GM11168 (cell line): ENCODE data around the gene HS3ST3B1.

Source experiments
- in situ Hi-C: fragments of 300-500 bp; cut with MboI; formaldehyde crosslinking; loops from one replicate; pipeline ENCODE4 v1.12.0; 2022; ENCODE audit warnings: low sequenced_read_pairs; ENCODE audit not compliant: unreplicated experiment

HS3ST3B1 gene

DNA sequence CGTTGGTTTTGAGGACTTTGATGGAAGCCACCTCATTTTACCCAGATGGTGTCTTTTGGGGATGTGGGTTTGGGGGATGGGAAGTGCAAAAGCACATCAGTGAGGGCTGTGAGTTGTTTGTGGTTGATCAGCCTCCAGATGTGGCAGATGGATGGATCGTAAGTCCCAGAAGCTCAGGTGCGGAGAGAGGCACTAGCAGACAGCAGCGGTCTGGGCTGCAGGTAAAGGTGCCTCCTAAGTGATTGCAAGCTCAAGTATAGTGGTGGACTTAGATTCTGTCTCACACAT is 18.0 kb downstream of the HS3ST3B1 start:
- in situ Hi-C loops: no loop called here

DNA sequence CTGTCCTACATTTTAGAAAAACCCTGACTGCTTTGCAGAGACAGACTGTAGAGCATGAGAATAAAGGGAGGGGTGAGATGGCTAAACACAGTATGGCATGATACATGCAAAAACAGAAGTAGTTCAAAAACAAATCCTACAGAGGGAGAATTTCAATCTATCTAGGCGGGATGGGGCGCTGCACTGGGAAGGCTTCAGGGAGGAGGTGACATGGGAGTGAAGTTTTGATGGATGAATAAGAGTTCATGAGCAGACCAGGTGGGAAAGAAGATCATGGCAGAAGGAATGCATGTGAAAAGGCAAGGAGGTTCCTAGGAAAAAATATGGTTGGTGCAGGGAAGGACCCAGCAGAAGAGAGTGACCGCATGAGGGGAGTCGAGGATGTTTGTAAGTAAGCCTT is 19.2 kb downstream of the HS3ST3B1 start:
- in situ Hi-C loops: no loop called here

DNA sequence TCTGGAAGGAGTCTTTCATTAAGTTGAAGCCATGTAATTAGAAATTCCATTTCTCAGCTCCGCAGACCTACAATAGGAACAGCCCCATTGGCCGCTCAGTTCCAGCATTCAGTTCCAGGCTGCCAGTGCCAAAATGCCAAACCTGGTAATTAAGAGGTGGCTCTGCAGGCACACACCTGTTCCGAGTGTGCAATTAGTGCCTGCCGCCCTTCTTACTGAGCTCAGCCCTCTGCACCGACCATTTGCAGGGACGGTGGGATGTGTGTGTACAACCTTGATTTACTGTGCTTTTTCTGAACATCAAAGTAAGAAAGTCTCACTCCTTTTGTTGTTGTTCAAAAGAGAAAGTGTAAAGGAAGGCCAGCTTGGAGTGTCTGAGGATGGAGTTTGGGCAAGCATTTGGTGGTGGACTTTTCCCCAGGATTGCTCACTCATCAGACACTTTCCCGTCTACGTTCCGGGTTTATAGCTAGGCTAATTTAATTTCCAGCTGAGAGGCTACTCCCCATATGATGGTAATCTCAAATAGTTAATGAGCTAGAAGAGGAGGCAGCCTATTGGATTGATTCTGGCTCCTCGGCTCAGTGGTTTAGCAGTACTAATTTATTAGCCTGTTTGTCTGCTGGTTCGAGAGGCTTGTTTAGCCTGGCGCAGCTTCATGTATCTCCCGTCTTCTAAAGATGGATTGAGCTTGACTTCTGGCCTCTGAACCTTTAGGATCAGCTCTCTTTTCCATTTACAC is 20.0 kb downstream of the HS3ST3B1 start:
- in situ Hi-C loops: no loop called here

DNA sequence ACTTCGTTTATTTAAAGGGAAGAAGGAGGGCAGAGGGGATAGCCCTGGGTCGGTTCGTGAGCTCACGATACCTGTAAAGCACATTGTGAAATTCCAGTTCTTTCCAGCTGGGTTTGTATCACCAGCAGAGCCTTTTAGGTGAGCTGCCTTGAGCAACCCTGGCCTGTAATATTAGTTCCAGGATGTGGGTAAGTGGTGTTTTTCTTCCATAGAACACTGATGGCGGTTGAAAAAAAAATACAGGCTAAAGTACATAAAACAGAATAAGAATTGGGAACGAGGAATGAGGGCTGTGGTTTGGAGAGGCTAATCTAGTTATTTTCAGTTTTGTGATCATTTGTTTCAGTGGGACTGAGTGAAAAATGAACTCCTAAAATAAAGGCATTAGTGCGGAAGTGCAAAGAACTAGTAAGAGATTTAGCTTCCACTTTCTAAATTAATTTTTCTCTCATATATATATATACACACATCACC is 20.6 kb downstream of the HS3ST3B1 start:
- in situ Hi-C loops: no loop called here

DNA sequence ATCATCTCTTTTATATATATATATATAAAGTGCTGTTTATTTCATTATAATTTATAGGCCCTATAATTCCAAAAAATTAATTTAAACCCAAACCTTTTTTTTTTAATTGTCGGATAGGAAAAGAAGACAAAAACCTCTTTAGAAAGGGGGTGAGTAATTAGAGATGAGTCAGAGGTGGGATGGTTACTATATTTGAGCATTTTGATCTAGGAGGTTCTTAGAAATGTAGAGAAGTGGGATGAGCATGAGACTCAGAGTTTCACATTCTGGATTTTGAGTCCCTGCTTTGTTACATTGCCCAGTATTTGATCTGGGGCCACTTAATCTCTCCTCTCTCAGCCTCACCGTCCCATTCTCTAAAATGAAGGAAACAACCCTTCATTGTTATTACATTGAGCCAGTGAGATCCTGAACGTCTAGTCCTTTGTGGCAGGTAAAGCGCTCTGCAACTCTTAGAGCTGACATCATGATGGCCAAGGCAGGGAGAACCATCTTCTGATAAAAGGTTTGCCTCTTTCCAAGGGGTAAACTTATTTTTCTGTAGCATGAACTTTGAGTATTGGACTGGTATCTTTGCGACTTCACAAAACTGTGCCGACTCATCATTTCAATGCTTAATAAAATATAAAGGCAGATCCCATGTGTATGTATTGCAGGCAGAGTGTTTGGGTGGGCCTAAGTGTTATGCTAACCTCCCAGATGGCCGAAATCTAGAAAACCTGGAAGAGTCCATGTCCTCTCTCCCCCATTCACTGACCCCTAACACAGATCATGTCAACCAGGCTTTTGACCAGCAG is 21.3 kb downstream of the HS3ST3B1 start:
- in situ Hi-C loops: no loop called here

DNA sequence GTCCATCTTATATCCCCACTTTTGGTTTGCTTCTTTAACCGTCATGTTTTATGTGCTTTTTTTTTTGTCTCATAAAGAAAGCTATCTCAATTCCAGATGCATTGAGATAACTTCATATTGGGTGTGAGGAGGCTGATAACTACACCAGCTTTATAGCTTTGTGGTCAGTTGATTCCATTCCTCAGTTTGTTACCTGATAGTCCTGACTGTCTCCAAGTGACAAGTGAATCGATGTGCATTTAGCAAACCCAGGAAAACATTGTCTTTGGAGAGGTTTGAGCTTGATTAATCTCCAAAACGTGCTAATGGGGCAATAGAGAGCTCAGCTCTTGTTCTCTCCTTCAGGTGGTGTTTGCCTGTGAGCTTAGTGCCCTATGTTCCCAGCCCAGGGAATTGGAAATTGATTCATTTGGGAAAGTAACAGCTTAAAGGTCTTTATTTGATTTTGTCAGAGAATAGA is 22.7 kb downstream of the HS3ST3B1 start:
- in situ Hi-C loops: no loop called here

DNA sequence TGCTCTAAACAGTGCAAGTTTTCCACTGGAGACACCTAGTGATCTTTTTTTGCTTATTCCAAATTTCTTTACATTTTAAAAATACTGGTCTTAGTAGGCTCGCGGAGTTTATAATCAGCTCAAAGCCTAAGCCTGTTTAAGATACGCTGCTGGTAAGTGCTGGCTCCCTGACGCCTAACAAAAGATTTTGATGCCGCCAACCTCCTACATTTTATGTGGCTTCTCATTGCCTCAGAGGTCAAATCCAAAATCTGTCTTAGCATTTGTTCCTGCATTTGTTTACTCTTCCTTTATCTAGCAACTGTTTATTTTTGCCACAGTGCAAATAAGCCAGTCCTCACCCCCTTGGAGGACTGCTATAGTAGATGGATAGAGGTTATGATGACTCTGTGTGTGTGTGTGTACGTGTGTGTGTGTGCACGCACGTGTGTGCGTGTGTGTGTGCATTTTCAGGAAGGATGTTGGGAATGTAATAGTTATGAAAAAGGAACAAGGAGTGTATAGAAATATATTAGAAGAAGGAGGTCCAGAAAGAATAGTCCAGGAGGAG is 24.8 kb downstream of the HS3ST3B1 start:
- in situ Hi-C loops: no loop called here

DNA sequence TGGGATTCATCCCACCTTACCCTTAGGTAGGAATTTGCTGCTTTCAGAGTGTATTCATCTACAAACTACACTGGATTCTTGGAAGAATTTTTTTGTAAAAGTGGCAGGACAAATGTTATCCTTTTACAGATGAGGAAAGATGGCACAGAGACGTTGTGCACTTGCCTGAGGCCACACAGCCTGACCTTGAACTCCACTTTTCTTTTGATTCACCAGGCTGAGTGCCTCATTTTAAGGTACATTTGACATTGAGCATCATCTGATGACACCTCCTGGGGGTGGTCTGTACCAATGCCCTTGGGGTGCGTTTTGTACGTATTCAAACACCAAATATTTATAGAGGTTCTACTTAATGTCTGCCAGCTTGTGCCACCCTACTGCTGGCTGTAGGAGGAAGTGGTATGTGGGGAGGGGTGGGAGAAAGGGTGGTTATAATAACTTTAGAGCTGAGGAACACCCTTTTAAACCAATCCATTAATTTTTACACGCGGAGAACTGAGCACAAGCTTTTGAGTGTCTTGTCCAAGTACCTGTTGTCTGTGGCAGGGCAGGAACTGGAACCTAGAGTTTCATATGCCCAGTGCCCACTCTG is 29.1 kb downstream of the HS3ST3B1 start:
- in situ Hi-C loops: no loop called here

DNA sequence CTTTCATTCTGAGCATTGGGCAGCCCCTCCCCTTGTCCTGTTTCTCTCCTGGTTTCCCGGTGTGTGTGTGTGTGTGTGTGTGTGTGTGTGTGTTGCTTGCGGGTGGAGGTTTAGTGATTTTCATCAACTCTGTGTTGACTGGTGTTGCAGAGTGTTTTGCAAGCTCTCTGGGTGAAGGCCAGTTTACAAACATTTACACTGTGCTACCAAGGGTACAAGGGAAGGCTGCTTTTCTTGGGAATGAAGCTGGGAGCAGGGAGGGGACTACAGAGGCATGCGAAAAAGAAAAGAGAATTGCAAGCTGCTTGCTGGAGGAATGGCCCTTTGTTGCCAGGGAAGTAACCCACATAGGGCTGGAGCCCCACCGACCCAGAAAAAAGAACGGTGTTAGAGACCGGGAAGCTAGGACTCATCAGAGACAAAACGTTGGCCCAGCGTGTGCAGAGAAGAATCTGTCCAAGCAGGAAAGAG is 29.6 kb downstream of the HS3ST3B1 start:
- in situ Hi-C loops: no loop called here

DNA sequence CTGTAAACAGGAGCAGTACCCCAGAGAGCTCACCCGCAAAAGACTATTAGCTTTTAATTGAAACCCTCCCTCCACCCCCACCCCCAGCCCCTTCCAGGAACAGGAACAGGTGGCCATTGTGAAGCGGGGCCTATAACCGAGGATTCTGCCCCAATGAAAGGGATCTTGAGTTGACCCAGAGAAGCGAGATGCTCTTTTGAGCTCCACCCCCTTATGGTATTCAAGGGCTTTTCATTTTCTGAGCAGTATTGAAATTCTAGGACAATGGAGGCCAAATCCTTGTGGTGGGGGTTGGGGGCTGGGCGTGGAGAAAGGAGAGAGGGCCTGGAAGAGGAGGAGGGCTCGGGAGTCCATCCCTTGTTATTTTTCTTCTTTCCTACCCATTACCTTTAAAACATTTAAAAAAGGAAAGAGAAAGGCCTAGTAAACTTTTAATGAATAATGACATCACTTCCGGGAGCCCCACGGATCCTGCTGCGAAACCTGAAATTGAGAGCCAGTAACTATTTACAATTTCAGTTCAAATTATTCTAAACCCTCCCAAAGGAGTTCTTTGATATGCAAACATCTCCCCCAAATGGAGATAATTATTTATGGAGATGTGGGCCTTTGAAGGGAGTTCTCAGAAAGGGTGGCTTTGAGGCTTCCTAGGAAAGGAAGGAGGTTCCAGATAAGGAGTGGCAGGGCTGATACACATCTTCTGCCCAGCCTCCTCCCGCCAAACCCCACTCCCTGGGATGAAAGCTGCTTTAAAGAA is 30.5 kb downstream of the HS3ST3B1 start:
- in situ Hi-C loops: no loop called here

DNA sequence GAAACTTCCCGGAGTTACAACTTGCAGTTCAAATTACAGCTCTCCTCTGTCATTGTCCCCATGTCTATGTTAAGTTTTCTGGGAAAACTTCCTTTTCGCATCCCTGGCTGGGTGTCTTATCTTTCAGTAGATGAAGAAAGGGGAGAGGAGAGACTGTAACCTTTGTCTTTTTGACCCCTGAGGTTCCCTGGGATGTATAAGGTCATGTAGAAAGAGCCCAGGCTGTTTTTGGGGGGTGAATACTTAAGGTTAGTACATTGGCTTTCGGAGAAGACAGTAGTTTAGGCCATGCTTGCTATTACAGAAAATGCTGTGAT is 31.1 kb downstream of the HS3ST3B1 start:
- in situ Hi-C loops: no loop called here

DNA sequence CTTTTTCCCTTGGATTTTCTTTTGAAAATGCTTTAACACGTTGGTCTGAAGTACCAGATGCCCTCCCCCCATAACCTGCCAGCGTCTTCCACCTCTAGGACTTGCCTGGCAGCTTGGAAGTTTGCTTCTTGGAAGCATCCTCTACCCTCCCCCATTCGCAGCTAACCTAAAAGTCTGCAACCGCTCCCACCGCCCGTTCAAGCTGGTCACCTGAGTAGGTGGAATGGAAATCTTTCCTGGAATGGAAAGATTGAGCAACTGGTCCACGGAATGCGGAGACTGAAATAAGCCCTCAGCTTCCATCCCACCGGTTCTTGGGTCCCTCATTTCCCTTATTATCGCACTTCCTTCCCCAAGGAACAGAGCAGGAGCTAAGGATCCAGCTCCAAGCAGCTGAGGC is 31.4 kb downstream of the HS3ST3B1 start:
- in situ Hi-C loops: no loop called here

DNA sequence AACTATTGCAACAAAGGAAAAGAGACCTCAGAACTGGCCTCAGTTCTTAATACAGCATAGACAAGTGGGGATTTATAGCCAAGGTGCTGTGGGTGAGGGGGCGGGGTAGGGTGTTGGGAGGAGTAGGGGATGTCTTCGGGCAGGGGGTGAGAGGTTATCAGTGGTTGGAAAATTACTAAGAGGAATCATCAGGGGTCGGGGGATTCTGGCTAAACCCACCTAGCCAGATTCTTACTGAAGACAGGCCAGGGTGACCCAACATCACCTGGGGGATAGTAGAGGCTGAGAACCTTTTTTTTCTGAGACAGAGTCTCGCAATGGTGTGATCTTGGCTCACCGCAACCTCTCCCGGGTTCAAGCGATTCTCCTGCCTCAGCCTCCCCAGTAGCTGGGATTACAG is 32.6 kb downstream of the HS3ST3B1 start:
- in situ Hi-C loops: no loop called here

DNA sequence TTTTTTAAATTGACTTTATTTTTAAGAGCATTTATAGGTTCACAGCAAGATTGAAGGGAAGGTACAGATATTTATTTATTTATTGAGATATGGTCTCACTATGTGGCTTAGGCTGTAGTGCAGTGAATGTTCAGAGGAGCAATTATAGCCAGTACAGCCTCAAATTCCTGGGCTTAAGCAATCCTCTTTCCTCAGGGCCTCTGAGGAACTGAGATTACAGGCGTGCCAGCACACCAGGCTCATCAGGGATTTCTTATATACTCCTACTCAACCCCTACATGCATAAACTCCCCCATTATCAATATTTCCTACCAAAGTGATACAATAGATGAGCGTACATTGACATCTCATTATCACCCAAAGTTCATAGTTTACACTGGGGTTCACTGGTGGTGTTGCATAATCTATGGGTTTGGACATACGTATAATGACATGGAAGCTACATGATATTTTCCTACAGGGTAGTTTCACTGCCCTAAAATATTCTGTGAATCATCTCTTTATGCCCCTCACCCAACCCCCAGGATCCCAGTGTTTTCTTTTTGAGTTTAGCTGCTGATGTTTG is 33.5 kb downstream of the HS3ST3B1 start:
- in situ Hi-C loops: no loop called here

DNA sequence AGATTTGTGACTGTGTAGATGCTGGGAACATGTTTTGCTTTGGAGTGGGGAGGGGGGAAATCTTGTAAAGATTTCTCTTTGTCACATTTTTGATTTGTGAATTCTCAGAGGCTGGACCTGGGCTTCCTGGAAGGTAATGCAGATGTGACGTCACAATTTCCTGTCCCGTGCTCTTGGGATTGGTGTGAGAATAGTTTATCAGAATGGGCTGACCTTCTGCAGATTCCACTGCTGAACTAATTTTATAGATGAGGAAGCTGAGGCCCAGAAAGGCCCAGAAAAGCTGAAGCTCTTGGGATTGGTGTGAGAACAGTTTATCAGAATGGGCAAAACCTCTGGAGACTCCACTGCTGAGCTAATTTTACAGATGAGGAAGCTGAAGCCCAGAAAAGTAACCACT is 34.0 kb downstream of the HS3ST3B1 start:
- in situ Hi-C loops: no loop called here

DNA sequence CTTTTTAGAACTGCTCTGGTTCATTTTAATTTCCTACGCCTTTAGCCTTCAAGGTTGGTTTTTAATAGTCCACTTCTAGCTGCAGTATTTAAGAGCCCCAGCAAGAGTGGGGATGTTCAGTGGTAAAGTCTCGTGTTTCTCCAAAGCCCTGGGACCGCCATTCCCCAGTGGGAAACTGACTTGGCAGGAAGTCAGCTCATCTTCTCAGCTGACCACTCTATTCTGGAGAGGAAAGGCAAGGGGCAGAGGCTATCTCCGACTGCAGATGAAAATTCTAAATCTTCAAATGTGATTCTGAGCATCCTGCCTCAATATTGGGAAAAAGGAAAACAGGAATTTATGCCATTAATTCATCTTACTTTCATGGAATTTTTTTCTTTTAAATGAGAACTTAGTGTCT is 35.5 kb downstream of the HS3ST3B1 start:
- in situ Hi-C loops: no loop called here

DNA sequence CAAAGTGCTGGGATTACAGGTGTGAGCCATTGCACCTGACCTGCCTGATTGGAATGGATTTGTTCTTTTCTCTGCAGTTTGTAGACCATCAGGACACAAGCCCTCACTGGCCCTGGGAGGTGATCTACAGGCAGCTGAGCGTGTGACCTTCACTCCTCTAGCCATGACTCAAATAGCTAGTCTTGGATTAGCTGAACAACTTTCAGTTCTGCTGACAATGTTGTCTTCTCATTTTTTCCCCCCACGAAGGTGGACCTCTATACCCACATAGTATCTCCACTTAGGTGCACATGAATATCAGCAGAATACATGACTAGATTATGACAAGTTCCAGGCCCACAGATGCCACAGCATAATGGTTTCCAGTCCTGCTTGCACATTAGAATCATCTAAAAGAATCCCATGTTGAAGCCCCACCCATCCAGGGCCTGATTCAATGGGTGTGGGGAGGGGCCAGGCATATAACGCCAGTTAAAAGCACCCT is 36.8 kb downstream of the HS3ST3B1 start:
- in situ Hi-C loops: no loop called here

DNA sequence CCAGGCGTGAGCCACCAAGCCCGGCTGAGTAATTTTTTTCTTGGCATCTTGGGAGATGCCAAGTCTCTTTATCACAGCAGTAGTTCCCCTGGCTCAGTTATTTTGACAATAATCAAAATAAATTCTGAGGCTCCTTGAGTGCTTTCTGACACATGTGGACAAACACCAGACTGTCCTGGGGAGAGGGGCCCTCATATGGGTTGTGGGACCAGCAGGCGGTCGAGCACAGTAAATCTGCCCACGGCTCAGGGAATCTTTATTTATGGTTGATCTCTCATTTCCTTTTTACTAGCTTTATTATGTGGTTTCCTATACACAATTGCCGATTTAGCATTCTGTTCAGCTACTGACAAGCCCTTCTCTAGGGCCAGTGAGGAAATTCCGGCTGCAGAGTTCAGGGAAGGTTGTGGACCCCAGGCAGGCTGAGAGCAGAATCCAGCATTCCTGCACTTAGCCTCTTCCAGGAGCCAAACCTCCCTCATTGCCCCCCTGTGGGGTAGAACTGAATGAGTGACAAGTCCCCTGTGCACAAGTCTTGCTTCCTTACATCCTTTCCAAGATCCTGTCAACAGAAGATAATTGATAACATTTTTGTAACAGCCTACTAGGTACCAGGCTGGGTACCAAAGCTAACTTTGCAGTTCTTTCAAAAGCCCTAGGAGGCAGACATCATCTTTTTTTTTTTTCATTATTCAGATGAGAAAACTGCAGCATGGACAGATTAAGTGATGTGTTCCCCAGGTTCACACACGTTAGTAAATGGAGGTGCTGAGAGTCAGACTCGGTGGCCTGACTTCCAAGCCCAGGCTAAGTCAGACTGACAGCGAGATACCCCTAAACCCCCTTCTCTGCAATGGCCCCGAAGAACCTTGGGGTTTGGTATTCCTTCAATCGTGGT is 40.2 kb downstream of the HS3ST3B1 start:
- in situ Hi-C loops: no loop called here

DNA sequence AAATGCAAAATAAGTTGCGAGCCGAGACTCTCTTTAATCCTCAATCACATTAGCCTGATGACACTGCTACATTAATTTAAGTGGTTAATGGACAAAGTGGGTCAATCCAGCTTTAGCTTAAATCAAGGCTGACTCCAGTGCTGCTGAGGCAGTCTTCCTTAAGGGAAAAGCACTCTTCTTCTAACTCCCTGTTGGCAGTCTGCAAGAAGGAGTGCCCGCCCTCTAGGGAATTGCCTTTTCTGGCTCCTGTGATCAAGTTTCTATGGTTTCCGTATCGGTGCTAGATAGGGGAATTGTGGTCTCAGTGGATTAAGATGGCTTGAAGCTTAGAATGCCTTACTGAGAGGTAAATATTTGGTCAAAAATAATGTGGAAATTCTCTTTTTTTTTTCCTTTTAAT is 41.0 kb downstream of the HS3ST3B1 start:
- in situ Hi-C loops: no loop called here
